SIG-M5 treated with dmso at 0.1 percent for 504 hours (cell line): ENCODE measurements around the gene BBS4.
"Not testable (repeated sequence)": the region's sequence is repeated elsewhere in the genome, so short reads cannot be mapped to it uniquely, and the experiment has no call there.

Source experiments
- DNase-seq: peaks from one replicate; lab custom pipeline; 2025; ENCODE audit not compliant: unreplicated experiment; lab: John Stamatoyannopoulos, UW

The BBS4 gene

DNA sequence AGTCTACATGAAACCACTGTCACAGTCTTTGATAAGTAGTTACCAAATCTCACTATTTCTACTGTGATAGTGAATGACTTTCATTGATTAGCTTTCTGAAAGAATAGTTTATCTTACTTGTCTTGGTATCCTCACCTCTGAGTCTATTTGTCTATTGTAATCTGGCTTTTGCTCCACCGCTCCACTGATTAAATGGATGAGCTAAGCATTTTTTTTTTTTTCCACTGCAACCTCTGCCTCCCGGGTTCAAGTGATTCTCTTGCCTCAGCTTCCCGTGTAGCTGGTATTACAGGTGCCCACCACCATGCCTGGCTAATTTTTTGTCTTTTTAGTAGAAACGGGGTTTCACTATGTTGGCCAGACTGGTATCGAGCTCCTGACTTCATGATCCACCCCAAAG lies 12.9 kb downstream of the BBS4 start:
- no peak for DNase-seq

- no peak for DNase-seq
Observed at GRCh38 chr15:72700076-72700475, 14.1 kb downstream of the BBS4 start.

DNA sequence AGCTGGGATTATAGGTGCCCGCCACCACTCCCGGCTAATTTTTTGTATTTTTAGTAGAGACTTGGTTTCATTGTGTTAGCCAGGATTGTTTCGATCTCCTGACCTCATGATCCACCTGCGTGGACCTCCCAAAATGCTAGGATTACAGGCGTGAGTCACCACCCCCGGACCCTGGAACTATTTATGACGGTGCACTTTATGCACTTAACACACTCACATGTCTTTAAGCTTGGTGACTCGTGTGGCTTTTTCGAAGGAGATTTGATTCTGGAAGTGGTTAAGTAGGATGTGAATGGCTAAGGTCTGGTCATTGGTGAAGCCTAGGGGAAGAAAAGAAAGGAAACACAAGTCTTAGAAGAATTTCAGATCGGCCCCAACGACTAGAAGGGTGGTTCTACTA lies 20.3 kb downstream of the BBS4 start:
- DNase-seq = no peak

GRCh38 chr15:72708551-72709303 lies 22.7 kb downstream of the BBS4 start:
- DNase-seq = not testable (repeated sequence)

GRCh38 chr15:72722071-72722696 lies 36.2 kb downstream of the BBS4 start:
- DNase-seq = peak; percentile 55

- no peak for DNase-seq
Observed at GRCh38 chr15:72724028-72724427, 38.0 kb downstream of the BBS4 start.

DNA sequence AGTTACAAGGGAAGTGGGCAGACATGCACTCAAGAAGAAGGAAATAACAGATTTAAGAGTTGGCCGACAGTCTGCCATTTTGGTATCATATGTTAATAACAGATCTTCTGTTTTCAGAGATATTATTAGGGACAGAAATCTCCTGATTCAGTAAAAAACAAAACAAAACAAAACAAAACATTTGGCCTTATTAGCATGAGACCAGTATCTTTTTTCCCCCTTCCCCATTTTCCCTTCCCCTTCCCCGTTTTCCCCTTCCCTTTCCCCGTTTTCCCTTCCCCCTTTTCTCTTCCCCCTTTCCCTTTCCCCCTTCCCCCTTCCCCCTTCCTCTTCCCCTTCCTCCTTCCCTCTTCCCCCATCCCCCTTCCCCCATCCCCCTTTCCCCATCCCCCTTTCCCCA lies 39.4 kb downstream of the BBS4 start:
- no peak for DNase-seq

- DNase-seq = not testable (repeated sequence)
Observed at GRCh38 chr15:72725851-72726250, 39.8 kb downstream of the BBS4 start.

- no peak for DNase-seq
Observed at GRCh38 chr15:72727154-72727553, 41.1 kb downstream of the BBS4 start.

- DNase-seq = not testable (repeated sequence)
Observed at GRCh38 chr15:72728249-72728648, 42.2 kb downstream of the BBS4 start.

- no peak for DNase-seq
Observed at GRCh38 chr15:72728821-72729220, 42.8 kb downstream of the BBS4 start.

GRCh38 chr15:72732086-72732485 lies 46.1 kb downstream of the BBS4 start:
- DNase-seq = no peak

DNA sequence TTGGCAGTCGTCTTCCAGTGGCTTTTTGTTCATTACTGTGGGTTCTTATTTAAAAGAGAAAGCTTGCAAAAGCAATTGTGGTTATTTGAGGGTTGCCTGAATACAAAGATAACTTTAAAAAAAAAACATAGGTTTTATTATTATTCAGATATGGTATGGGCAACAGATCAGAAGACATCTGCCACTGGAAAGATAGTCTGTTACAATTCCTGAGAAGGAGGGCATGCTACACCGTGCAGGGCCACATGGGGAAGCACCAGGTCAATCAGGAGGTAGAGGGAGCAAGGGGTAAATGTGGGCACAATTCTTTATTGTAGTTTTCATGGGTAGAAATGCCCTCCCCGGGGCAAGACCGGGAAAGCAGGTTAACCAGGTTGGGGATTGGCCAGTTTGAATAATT lies 46.5 kb downstream of the BBS4 start:
- DNase-seq = no peak

DNA sequence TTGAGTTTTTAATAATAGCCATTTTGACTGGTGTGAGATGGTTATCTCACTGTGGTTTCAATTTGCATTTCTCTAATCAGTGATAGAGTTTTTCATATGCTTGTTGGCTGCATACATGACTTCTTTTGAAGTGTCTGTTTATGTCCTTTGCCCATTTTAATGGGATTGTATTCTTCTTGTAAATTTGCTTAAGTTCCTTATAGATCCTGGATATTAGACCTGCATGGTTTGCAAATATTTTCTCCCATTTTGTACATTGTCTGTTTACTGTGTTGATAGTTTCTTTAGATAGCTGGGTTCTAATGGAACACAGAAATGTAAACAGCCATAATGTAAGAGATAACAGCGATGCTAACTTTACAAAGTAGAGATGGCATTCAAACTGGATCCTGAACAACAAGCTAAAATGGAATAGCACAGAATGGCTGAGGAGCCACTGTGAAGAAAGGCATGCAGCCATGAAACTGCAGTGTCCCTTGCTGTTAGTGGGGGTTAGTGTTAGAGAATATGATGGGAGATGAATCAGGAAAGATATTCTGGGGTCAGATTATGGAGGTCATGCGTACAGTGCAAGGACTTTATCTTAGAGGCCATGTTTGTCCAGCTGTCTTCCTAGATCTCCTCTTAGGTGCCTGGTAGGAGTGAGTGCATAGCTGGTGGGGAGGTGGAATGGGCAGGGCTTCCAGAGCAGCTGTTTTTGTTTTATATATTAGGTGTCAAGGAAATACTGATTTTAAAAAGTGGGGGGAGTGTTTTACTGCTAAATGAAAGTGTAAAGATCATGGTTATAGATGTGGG lies 48.1 kb downstream of the BBS4 start:
- no peak for DNase-seq

DNA sequence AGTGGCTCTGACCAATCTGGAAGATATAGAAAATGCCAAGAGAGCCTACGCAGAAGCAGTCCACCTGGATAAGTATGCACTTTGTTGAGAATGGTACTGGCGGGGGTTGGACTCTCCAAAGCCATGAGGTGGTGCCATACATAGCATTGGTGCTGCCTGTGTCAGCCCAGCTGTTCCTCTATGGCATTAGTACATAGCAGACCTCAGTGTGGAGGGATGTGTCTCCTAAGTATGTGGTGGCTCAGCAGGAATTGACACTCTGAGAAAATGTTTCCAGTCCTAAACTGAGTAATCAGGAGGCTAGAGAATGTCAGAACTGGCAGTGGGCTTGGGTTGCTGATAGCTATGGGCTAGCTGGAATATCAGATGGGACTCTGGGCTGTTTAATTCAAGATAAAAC lies 49.1 kb downstream of the BBS4 start:
- DNase-seq = no peak

DNA sequence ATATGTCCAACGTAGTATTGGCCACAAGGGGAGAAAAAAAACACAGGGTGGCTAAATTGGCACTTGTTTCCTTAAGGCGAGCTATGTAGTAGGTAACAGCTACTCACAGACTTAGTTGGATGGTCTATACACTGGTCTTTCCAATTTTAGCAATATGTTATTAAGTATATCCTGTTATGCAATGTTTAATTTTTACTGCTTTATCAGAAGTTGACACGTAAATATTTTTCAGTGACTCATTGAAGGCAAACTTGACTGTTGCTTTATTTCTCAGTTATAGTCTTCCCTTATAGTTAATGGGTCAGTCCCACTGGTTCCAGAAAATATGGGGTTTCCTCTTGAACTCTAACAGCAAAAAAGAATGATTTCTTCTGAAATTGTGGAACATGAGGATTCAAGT lies 51.1 kb downstream of the BBS4 start:
- no peak for DNase-seq

- no peak for DNase-seq
Observed at GRCh38 chr15:72737723-72738122, 51.7 kb downstream of the BBS4 start.

DNA sequence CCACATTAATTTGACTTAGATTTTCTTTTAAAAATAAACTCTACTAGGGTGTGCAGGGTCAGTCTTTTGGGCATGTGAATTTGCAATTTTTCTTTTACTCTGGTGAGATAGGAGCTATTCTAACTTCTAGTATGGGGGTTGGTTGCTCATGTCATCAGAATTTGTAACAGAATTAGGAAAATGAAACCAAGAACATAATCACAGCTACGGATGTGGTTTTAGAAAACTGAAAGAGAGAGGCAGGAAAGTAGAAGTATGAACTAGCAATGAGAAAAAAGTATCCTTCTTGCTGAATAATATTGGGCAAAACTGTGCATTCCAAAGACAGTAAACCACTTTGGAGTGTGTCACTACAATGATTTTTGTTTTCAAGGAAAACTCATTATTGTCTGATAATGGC lies 54.2 kb downstream of the BBS4 start:
- no peak for DNase-seq

DNA sequence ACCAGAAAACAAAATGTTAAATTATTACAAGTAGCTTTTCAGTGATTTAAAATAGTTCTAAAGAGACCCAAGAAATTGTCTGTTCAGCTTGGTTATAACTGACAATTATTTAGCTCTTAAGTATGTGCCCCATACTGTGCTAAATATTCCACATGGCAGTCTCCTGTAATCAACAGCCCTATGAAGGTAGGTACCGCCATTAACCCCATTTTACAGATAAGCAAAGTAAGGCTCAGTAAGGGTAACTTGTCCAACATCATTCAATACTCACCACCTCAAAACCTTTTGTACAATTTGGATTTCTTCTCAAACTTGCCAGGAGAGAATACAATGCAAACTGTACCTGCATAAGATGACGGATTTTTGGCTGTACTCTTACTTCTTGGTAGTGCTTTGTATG lies 63.7 kb downstream of the BBS4 start:
- DNase-seq = no peak

GRCh38 chr15:72751751-72752455 lies 65.9 kb downstream of the BBS4 start:
- no peak for DNase-seq

GRCh38 chr15:72754096-72754495 lies 68.1 kb downstream of the BBS4 start:
- DNase-seq = no peak
